Nephron progenitor cell (in vitro differentiated cells): ENCODE measurements around the gene AGO3.

Experiments used
- DNase-seq: peaks from one replicate; pipeline ENCODE4 v3.0.0; 2021
- H3K27ac Mint-ChIP-seq: 2 replicates; pipeline ENCODE4 v1.8.0; 2021; ENCODE audit warnings: mild to moderate bottlenecking, moderate library complexity, mixed read lengths
- H3K27me3 Mint-ChIP-seq: 2 replicates; pipeline ENCODE4 v1.8.0; 2021; ENCODE audit warnings: mild to moderate bottlenecking, low read depth, mixed read lengths; ENCODE audit not compliant: poor library complexity
- H3K36me3 Mint-ChIP-seq: 2 replicates; pipeline ENCODE4 v1.8.0; 2021; ENCODE audit warnings: low read depth, mixed read lengths
- H3K4me1 Mint-ChIP-seq: 2 replicates; pipeline ENCODE4 v1.8.0; 2021; ENCODE audit warnings: mixed read lengths
- H3K4me3 Mint-ChIP-seq: 2 replicates; pipeline ENCODE4 v1.8.0; 2021; ENCODE audit warnings: mild to moderate bottlenecking, moderate library complexity, mixed read lengths
- H3K9me3 Mint-ChIP-seq: 2 replicates; pipeline ENCODE4 v1.8.0; 2021; ENCODE audit warnings: mild to moderate bottlenecking, moderate library complexity, mixed read lengths
- TF ChIP-seq, protein P1 (sequence below): fragments of 200-600 bp; sonication (generic); IDR thresholded peaks from 2 replicates; pipeline ENCODE4 v1.5.0; 2021; ENCODE audit warnings: antibody characterized with exemption

AGO3 gene

DNA sequence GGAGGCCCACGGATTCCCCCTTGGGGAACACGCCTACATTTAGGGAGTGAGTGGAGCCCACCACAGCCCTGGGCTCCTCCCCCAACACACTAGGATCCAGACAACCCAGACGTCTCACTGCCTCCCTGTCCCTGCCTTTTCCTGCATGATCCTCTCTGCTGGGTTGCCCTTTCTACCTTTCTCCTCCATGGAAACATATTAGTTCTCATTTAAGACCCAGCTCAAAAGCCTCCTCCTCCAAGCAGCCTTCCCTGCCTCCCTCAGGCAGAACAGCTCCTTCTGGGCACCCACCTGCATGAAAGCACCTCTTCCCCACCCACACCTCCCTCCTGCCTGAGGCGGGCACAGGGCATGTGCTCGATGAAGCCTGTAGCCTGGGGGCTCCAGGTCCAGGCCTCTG lies 183.5 kb downstream of the AGO3 start:
- H3K4me1 Mint-ChIP-seq, result peaks cover 37% of the 10 kb centered on the region
- no peaks in the 10 kb centered on the region for H3K9me3 Mint-ChIP-seq
- H3K27ac Mint-ChIP-seq, result no peak overlapping the region
- H3K36me3 Mint-ChIP-seq, result no peaks in the 10 kb centered on the region
- TF ChIP-seq, protein P1, sequence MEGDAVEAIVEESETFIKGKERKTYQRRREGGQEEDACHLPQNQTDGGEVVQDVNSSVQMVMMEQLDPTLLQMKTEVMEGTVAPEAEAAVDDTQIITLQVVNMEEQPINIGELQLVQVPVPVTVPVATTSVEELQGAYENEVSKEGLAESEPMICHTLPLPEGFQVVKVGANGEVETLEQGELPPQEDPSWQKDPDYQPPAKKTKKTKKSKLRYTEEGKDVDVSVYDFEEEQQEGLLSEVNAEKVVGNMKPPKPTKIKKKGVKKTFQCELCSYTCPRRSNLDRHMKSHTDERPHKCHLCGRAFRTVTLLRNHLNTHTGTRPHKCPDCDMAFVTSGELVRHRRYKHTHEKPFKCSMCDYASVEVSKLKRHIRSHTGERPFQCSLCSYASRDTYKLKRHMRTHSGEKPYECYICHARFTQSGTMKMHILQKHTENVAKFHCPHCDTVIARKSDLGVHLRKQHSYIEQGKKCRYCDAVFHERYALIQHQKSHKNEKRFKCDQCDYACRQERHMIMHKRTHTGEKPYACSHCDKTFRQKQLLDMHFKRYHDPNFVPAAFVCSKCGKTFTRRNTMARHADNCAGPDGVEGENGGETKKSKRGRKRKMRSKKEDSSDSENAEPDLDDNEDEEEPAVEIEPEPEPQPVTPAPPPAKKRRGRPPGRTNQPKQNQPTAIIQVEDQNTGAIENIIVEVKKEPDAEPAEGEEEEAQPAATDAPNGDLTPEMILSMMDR, result no peak
- DNase-seq, result no peak
- H3K27me3 Mint-ChIP-seq, result peaks cover 10% of the 10 kb centered on the region
- no peak overlapping the region for H3K4me3 Mint-ChIP-seq

DNA sequence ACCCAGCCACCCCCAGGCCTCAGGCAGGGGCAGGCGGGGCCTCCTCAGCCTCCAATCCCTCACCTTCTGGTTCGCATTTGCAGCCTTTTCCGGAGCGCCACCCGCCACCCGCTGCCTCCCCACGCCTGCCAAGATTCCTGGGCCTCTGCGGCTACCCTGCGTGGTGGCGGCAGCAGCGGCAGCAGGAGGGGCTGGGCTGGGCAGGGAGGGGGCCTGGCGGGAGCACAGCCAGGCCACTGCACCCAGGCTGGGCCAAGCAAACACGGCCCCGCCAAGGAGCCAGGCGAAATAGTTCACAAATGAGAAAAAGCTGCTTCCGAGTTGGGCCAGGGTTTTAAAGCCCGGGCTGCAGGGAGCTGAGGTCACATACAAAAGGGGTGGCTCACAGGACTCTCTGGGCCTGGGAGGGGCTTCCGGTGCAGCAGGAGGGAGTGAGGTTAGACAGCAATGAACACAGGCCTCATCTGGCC lies 184.3 kb downstream of the AGO3 start:
- peaks cover 39% of the 10 kb centered on the region for H3K4me1 Mint-ChIP-seq
- DNase-seq, result peak; percentile 40
- no peak overlapping the region for H3K4me3 Mint-ChIP-seq
- H3K27ac Mint-ChIP-seq, result no peak overlapping the region
- H3K36me3 Mint-ChIP-seq, result no peaks in the 10 kb centered on the region
- H3K9me3 Mint-ChIP-seq, result no peaks in the 10 kb centered on the region
- H3K27me3 Mint-ChIP-seq, result peaks cover 13% of the 10 kb centered on the region
- TF ChIP-seq, protein P1, result no peak

DNA sequence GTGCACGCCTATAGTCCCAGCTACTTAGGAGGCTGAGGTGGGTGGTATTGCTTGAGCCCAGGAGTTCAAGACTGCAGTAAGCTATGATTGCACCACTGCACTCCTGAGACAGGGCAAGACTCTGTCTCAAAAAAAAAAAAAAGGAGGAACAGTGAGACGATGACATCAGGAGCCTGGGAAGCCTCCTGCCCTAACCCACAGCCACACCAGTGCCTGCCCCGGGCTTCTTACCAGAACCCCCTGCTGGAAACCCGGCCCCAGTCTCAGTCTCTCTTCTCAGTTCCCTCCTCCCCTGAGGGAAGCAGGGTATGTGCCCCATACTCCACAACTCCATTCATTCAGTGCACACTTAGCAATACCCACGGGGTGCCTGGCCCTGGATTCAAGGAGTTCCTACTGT lies 185.0 kb downstream of the AGO3 start:
- Mint-ChIP-seq H3K9me3 (no peaks in the 10 kb centered on the region), H3K36me3 (no peaks in the 10 kb centered on the region), H3K27ac (no peak overlapping the region), H3K27me3 (peaks cover 15% of the 10 kb centered on the region), H3K4me3 (no peak overlapping the region), H3K4me1 (peaks cover 36% of the 10 kb centered on the region)
- TF ChIP-seq, protein P1, result no peak
- no peak for DNase-seq

DNA sequence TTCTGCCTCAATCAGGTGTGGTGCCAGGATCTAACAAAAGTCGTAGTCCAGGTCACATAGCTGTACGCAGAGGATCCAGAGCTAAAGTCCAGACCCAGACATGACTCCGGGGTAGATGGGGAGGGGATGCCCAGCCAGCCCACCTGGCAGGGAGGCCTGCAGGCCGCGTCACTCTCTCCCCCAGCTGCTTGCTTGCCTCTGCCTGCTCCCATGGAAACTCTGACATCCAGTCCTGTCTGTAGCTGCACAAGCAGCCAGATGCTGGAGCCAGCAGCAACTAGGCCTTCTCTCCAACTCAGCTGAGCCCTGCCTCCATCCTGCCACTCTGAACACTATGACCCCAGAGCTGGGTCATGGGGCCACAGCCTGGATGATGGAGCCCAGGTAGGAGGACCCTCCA lies 186.0 kb downstream of the AGO3 start:
- Mint-ChIP-seq H3K4me3 (no peak overlapping the region), H3K4me1 (peaks cover 28% of the 10 kb centered on the region), H3K36me3 (no peaks in the 10 kb centered on the region), H3K9me3 (no peaks in the 10 kb centered on the region), H3K27me3 (peaks cover 16% of the 10 kb centered on the region), H3K27ac (no peak overlapping the region)
- TF ChIP-seq, protein P1, result no peak
- no peak for DNase-seq

DNA sequence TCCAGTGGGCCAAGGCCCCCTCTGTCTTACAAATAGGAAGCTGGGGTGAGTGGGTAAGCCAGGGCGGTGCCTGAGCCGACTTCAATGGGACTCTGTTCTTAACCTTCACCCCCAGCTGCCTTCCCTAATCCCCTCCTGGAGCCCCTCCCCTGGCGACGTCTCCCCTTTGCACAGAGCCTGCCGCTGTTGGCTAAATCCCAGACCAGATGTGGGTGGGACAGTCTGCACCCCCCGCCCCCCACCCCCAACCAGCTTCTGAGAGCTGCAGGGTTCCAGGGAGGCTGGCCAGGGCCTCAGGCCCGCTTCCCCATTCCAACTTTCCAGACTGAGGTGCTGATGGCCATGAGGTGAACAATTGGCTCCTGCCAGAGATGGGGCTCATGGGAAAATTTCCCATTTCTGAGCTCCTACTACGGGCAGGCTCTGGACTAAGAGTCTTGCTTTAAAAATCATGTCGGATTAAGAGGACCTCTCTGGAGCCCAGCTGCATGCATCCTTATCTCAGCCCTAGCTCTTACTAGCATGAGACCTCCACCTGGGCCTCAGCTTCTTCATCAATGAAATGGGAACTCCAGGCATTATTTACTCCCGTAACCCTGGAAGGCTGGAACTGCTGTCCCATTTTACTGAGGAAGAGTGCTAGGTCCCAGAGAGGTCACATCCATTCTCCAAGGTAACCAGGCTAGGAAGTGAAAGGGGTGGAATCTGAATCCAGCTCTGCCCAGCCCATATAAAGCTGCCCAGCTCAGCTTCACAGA lies 187.7 kb downstream of the AGO3 start:
- Mint-ChIP-seq H3K27me3 (peaks cover 30% of the 10 kb centered on the region), H3K4me3 (no peak overlapping the region), H3K4me1 (peaks cover 43% of the 10 kb centered on the region), H3K9me3 (no peaks in the 10 kb centered on the region), H3K36me3 (no peaks in the 10 kb centered on the region), H3K27ac (no peak overlapping the region)
- TF ChIP-seq, protein P1, result no peak
- no peak for DNase-seq

DNA sequence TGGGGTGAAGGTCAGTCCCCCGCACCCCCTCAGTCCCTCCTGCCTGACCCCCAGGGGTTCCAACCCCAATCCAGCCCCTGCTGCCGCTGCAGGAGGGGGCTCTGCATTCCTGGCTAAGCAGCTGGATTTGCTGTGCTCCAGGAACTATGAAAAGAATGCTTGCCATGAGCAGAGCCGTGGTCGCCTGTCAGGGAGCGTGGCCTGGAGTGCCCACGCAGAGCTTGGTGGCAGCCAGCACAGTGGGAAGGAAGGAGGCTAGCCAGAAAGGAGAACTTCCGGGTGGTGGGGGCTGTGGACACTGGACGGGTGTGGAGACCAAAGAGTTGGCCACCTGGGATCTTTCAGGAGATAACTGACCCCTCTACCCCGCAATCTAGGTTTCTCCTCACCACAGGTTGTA lies 188.6 kb downstream of the AGO3 start:
- H3K9me3 Mint-ChIP-seq, result no peaks in the 10 kb centered on the region
- H3K36me3 Mint-ChIP-seq, result no peaks in the 10 kb centered on the region
- TF ChIP-seq, protein P1, result no peak
- H3K27ac Mint-ChIP-seq, result no peak overlapping the region
- no peak for DNase-seq
- H3K27me3 Mint-ChIP-seq, result peaks cover 38% of the 10 kb centered on the region
- peaks cover 43% of the 10 kb centered on the region for H3K4me1 Mint-ChIP-seq
- H3K4me3 Mint-ChIP-seq, result no peak overlapping the region
